ENCODE results near the gene POU2AF1.

- TF ChIP-seq EZH2phosphoT487 (IDR thresholded peaks at IDR 0.05; ENCODE audit: low read length) = no peak
- no peak for TF ChIP-seq CTCF (IDR thresholded peaks at IDR 0.05; ENCODE audit: low read length)
- TF ChIP-seq EZH2 (optimal IDR thresholded peaks at IDR 0.05; ENCODE audit: low read depth, low read length) = no peak
Measured at GRCh38 chr11:111357150-111358037, 21.7 kb downstream of the POU2AF1 start.

All from MM.1S (cell line).